Activated CD8-positive, alpha-beta T cell treated with anti-CD3 and anti-CD28 coated beads for 36 hours (primary cell): ENCODE measurements around the gene ATG4C. TPM values are rescaled to one million over a fixed set of nuclear protein-coding genes. Genes with fewer than 3 reads are reported as not detected.
"Not testable (repeated sequence)": the region's sequence is repeated elsewhere in the genome, so short reads cannot be mapped to it uniquely, and the experiment has no call there.

ENCODE experiments used
- ATAC-seq: fragments of 200-7000 bp; cut with Tn5 transposase; one replicate; pipeline ENCODE4 v1.10.0; 2021; ENCODE audit warnings: mild to moderate bottlenecking, moderate library complexity
- CTCF ChIA-PET: fragments of 350-600 bp; sonication (Branson Sonifier 250); formaldehyde crosslinking; loops from one replicate; lab custom pipeline; 2021; ENCODE audit warnings: antibody characterized with exemption; lab: Charles Lee
- POLR2A ChIA-PET: fragments of 350-600 bp; sonication (Branson Sonifier 250); formaldehyde crosslinking; loops from one replicate; lab custom pipeline; 2021; ENCODE audit warnings: antibody characterized with exemption; lab: Charles Lee
- DNase-seq: peaks from one replicate; pipeline ENCODE4 v3.0.0-alpha.2; 2020
- H3K27ac Mint-ChIP-seq: one replicate; pipeline ENCODE4 v1.8.0; 2021; ENCODE audit warnings: mild to moderate bottlenecking, mixed read lengths
- H3K27me3 Mint-ChIP-seq: one replicate; pipeline ENCODE4 v1.8.0; 2021; ENCODE audit warnings: mixed read lengths
- H3K36me3 Mint-ChIP-seq: one replicate; pipeline ENCODE4 v1.8.0; 2021; ENCODE audit warnings: low read depth, mixed read lengths
- H3K4me1 Mint-ChIP-seq: one replicate; pipeline ENCODE4 v1.8.0; 2021; ENCODE audit warnings: low read depth, mixed read lengths
- H3K4me3 Mint-ChIP-seq: one replicate; pipeline ENCODE4 v1.8.0; 2021; ENCODE audit warnings: mild to moderate bottlenecking, moderate library complexity, mixed read lengths
- H3K9me3 Mint-ChIP-seq: one replicate; pipeline ENCODE4 v1.8.0; 2021; ENCODE audit warnings: mixed read lengths
- intact Hi-C: fragments of 100-400 bp; cut with micrococcal nuclease; formaldehyde crosslinking; loops from one replicate; pipeline ENCODE4 v1.10.0; 2022
- total RNA-seq, 2 experiments: library from RNA; stranded (reverse); gene quantifications; one replicate each; pipeline ENCODE4 v1.2.3, GENCODE V29; 2021
- TF ChIP-seq, protein P1 (sequence below): fragments of 200-600 bp; IDR thresholded peaks from one replicate; pipeline ENCODE4 v1.8.0; 2022; ENCODE audit warnings: antibody characterized with exemption, mild to moderate bottlenecking

The ATG4C gene
- total RNA-seq, result 10 to 100 TPM; 13.7 to 15.5 TPM

- peak; percentile 98 for DNase-seq
- Mint-ChIP-seq H3K9me3 (no peaks in the 10 kb centered on the region), H3K4me1 (peaks cover 15% of the 10 kb centered on the region), H3K4me3 (no peak within 1 kb of the TSS), H3K27me3 (peaks cover 5% of the 10 kb centered on the region), H3K27ac (no peak within 1 kb of the TSS), H3K36me3 (no peaks in the 10 kb centered on the region)
- intact Hi-C loops, result loop anchor here (2.0 kb wide), 1 partner anchor 347 kb away; the partner anchor contains the start of gene USP1
- ChIA-PET CTCF (no interaction called here), POLR2A (no interaction called here)
- ATAC-seq, result peak; percentile 99
- TF ChIP-seq, protein P1, sequence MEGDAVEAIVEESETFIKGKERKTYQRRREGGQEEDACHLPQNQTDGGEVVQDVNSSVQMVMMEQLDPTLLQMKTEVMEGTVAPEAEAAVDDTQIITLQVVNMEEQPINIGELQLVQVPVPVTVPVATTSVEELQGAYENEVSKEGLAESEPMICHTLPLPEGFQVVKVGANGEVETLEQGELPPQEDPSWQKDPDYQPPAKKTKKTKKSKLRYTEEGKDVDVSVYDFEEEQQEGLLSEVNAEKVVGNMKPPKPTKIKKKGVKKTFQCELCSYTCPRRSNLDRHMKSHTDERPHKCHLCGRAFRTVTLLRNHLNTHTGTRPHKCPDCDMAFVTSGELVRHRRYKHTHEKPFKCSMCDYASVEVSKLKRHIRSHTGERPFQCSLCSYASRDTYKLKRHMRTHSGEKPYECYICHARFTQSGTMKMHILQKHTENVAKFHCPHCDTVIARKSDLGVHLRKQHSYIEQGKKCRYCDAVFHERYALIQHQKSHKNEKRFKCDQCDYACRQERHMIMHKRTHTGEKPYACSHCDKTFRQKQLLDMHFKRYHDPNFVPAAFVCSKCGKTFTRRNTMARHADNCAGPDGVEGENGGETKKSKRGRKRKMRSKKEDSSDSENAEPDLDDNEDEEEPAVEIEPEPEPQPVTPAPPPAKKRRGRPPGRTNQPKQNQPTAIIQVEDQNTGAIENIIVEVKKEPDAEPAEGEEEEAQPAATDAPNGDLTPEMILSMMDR, result no peak
Measured at GRCh38 chr1:62783736-62784508, at the start of gene ATG4C. TSS of gene ATG4C (plus strand) at chr1:62784132. CDS start at chr1:62803787, 19,655 bp downstream.

DNA sequence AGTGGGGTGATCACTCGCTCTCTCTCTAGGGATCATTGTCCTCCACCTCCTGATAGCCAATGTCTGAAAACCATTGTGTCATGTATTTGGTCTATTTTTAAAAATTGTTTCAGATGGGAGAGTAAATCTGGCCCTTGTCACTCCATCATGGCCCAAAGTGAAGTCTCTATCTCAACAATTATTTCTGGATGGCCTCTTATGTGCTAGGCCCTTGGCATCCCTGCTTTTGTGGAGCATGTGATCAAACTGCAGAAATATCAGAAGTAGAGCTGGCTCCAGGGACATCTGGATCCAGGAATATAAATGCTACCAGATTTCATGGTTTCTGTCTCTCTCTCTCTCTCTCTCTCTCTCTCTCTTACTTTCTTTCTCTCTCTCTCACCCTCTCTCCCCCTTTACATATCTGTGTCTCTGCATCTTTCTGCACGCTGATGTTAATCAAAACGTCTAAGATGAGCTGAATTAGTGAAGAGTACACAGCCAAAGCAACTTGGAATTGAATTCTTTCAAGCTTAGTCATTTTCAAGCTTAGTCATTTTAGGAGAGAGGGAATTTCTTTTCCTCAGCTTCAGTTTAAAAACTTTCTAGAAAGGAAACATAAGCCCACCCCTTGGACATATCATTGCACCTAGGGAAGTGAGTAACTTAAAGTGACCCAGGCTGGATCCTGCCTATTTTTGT, 48.3 kb upstream of the ATG4C start:
- Mint-ChIP-seq H3K4me3 (no peak overlapping the region), H3K27me3 (peaks cover 9% of the 10 kb centered on the region), H3K36me3 (no peaks in the 10 kb centered on the region), H3K4me1 (no peaks in the 10 kb centered on the region), H3K27ac (no peak overlapping the region), H3K9me3 (no peaks in the 10 kb centered on the region)
- ATAC-seq (no peak), DNase-seq (no peak)
- ChIA-PET CTCF (interaction anchor here (1.0 to 1.4 kb wide), 2 partner anchors 10 to 228 kb away, joined by 4 to 5 read pairs; no protein-coding TSS in a partner anchor), POLR2A (interaction anchor here (0.6 kb wide), 1 partner anchor 236 kb away, joined by 3 read pairs; no protein-coding TSS in a partner anchor)
- TF ChIP-seq, protein P1, result no peak
- intact Hi-C loops, result no loop called here

GRCh38 chr1:62740701-62741100, 43.2 kb upstream of the ATG4C start:
- H3K4me3 Mint-ChIP-seq, DNase-seq, H3K27ac Mint-ChIP-seq, POLR2A ChIA-PET, CTCF ChIA-PET, ATAC-seq, H3K36me3 Mint-ChIP-seq, H3K9me3 Mint-ChIP-seq, H3K4me1 Mint-ChIP-seq, intact Hi-C loops: not testable (repeated sequence)
- H3K27me3 Mint-ChIP-seq, result peaks cover 17% of the 10 kb centered on the region

GRCh38 chr1:62744611-62745577, 39.0 kb upstream of the ATG4C start:
- ChIA-PET POLR2A (no interaction called here), CTCF (interaction anchor here (1.0 to 4.3 kb wide), 9 partner anchors 10 to 569 kb away, joined by 3 to 38 read pairs (median 4); no protein-coding TSS in a partner anchor)
- ATAC-seq (no peak), DNase-seq (no peak)
- Mint-ChIP-seq H3K4me1 (no peaks in the 10 kb centered on the region), H3K27ac (no peak overlapping the region), H3K36me3 (no peaks in the 10 kb centered on the region), H3K9me3 (no peaks in the 10 kb centered on the region), H3K27me3 (peaks cover 13% of the 10 kb centered on the region), H3K4me3 (no peak overlapping the region)
- TF ChIP-seq, protein P1, result no peak
- intact Hi-C loops, result loop anchor here (5.0 kb wide), 2 partner anchors 223 to 238 kb away; no protein-coding TSS in a partner anchor
